ACC112 (cell line): Measurements from ENCODE around the gene NLRP1.

Experiments used
- H2AFZ ChIP-seq: fragments of 200-600 bp; sonication (generic); one replicate; pipeline ENCODE4 v1.6.0; 2017; ENCODE audit warnings: antibody characterized with exemption, low read length; ENCODE audit not compliant: unreplicated experiment
- H3K27ac ChIP-seq: fragments of 200-600 bp; sonication (generic); 2 replicates; pipeline ENCODE4 v1.5.1; 2014; ENCODE audit warnings: low read depth, mild to moderate bottlenecking, antibody characterized with exemption, low read length, moderate library complexity
- H3K27me3 ChIP-seq: fragments of 200-600 bp; sonication (generic); 2 replicates; pipeline ENCODE4 v1.6.1; 2014; ENCODE audit warnings: mild to moderate bottlenecking, antibody characterized with exemption, low read length, moderate library complexity, mixed read lengths; ENCODE audit not compliant: insufficient read depth
- H3K36me3 ChIP-seq: fragments of 200-600 bp; sonication (generic); 2 replicates; pipeline ENCODE4 v1.6.1; 2016; ENCODE audit warnings: mild to moderate bottlenecking, antibody characterized with exemption, low read length, moderate library complexity, mixed read lengths; ENCODE audit not compliant: insufficient read depth
- H3K4me1 ChIP-seq: fragments of 200-600 bp; sonication (generic); one replicate; pipeline ENCODE4 v1.6.1; 2016; ENCODE audit warnings: low read length, mixed read lengths; ENCODE audit not compliant: insufficient read depth, unreplicated experiment, control insufficient read depth
- H3K4me3 ChIP-seq: fragments of 200-600 bp; sonication (generic); 2 replicates; pipeline ENCODE4 v1.5.1; 2014; ENCODE audit warnings: mild to moderate bottlenecking, low read depth, low read length
- H3K79me2 ChIP-seq: fragments of 200-600 bp; sonication (generic); one replicate; pipeline ENCODE4 v1.6.0; 2016; ENCODE audit warnings: low read length; ENCODE audit not compliant: control insufficient read depth, unreplicated experiment, insufficient read depth

The NLRP1 gene

GRCh38 chr17:5588584-5588983 is 4.3 kb upstream of the NLRP1 start:
- Histone ChIP-seq H3K79me2 (peaks cover 7% of the 10 kb centered on the region), H3K36me3 (no peaks in the 10 kb centered on the region), H3K27ac (no peak overlapping the region), H3K4me3 (no peak overlapping the region), H3K4me1 (peaks cover 18% of the 10 kb centered on the region), H2AFZ (no peak overlapping the region), H3K27me3 (peaks cover under 1% of the 10 kb centered on the region)

- Histone ChIP-seq H3K27me3 (no peaks in the 10 kb centered on the region), H2AFZ (no peak overlapping the region)
Measured at GRCh38 chr17:5587438-5588032, 3.2 kb upstream of the NLRP1 start.

GRCh38 chr17:5585836-5586521 is 1.7 kb upstream of the NLRP1 start:
- Histone ChIP-seq H3K79me2 (peaks cover 14% of the 10 kb centered on the region), H3K4me3 (no peak overlapping the region), H3K27me3 (no peaks in the 10 kb centered on the region), H3K4me1 (peaks cover 40% of the 10 kb centered on the region), H3K36me3 (peaks cover 5% of the 10 kb centered on the region), H2AFZ (no peak overlapping the region), H3K27ac (no peak overlapping the region)

More at GRCh38 chr17:5587438-5588032, 3.2 kb upstream of the NLRP1 start:
- no peak overlapping the region for H3K4me3 ChIP-seq
- no peaks in the 10 kb centered on the region for H3K36me3 ChIP-seq
- H3K4me1 ChIP-seq: peaks cover 28% of the 10 kb centered on the region
- peaks cover 10% of the 10 kb centered on the region for H3K79me2 ChIP-seq
- H3K27ac ChIP-seq: no peak overlapping the region

GRCh38 chr17:5585287-5585794 is 1.0 kb upstream of the NLRP1 start:
- Histone ChIP-seq H3K79me2 (peaks cover 14% of the 10 kb centered on the region), H2AFZ (no peak overlapping the region), H3K27ac (peak overlapping the region; percentile 69), H3K4me3 (0 out of 2 replicates have a peak overlapping the region, but pooled peaks have one; percentile 91), H3K36me3 (peaks cover 6% of the 10 kb centered on the region), H3K27me3 (no peaks in the 10 kb centered on the region), H3K4me1 (peaks cover 47% of the 10 kb centered on the region)

- peaks cover 12% of the 10 kb centered on the region for H3K36me3 ChIP-seq
- peaks cover 19% of the 10 kb centered on the region for H3K79me2 ChIP-seq
- H3K27ac ChIP-seq: peak overlapping the region; percentile 69
- peak overlapping the region; percentile 80 for H2AFZ ChIP-seq
- H3K4me3 ChIP-seq: peak overlapping the region; percentile 91
- H3K27me3 ChIP-seq: no peaks in the 10 kb centered on the region
- peaks cover 49% of the 10 kb centered on the region for H3K4me1 ChIP-seq
Measured at GRCh38 chr17:5583426-5584382, 605 bp downstream of the NLRP1 start.

GRCh38 chr17:5582209-5583185 is 1.8 kb downstream of the NLRP1 start:
- H3K4me3 ChIP-seq: peak overlapping the region; percentile 91
- H2AFZ ChIP-seq: no peak overlapping the region
- H3K79me2 ChIP-seq: peaks cover 19% of the 10 kb centered on the region
- no peak overlapping the region for H3K27ac ChIP-seq
- H3K27me3 ChIP-seq: no peaks in the 10 kb centered on the region
- H3K4me1 ChIP-seq: peaks cover 49% of the 10 kb centered on the region
- peaks cover 12% of the 10 kb centered on the region for H3K36me3 ChIP-seq

- Histone ChIP-seq H3K4me3 (no peak overlapping the region), H3K36me3 (peaks cover 12% of the 10 kb centered on the region), H2AFZ (no peak overlapping the region)
Measured at GRCh38 chr17:5581655-5582054, 2.7 kb downstream of the NLRP1 start.

GRCh38 chr17:5580969-5581368 is 3.3 kb downstream of the NLRP1 start:
- H3K79me2 ChIP-seq: peaks cover 19% of the 10 kb centered on the region
- H3K4me3 ChIP-seq: no peak overlapping the region
- peaks cover 45% of the 10 kb centered on the region for H3K4me1 ChIP-seq
- no peaks in the 10 kb centered on the region for H3K27me3 ChIP-seq
- H3K36me3 ChIP-seq: peaks cover 12% of the 10 kb centered on the region
- peak overlapping the region; percentile 47 for H3K27ac ChIP-seq
- H2AFZ ChIP-seq: no peak overlapping the region

More at GRCh38 chr17:5581655-5582054, 2.7 kb downstream of the NLRP1 start:
- Histone ChIP-seq H3K27me3 (no peaks in the 10 kb centered on the region), H3K27ac (no peak overlapping the region), H3K4me1 (peaks cover 49% of the 10 kb centered on the region), H3K79me2 (peaks cover 19% of the 10 kb centered on the region)

GRCh38 chr17:5580367-5580766 is 3.9 kb downstream of the NLRP1 start:
- Histone ChIP-seq H3K4me1 (peaks cover 41% of the 10 kb centered on the region), H3K4me3 (no peak overlapping the region), H3K27me3 (no peaks in the 10 kb centered on the region), H3K27ac (peak overlapping the region; percentile 47), H3K79me2 (peaks cover 19% of the 10 kb centered on the region), H2AFZ (no peak overlapping the region), H3K36me3 (peaks cover 12% of the 10 kb centered on the region)
